Liver (tissue), 3 donors: ENCODE data around the gene PAPOLA.

Experiments used
- ATF3 ChIP-seq: IDR thresholded peaks from 2 replicates; pipeline ENCODE4 v1.6.1; 2016; ENCODE audit warnings: antibody characterized with exemption
- CTCF ChIP-seq: fragments of 150-350 bp; IDR thresholded peaks from 2 replicates; pipeline ENCODE4 v1.5.1; 2017; ENCODE audit warnings: improper control_type of control experiment, low read depth, low read length; ENCODE audit not compliant: missing input control
- EGR1 ChIP-seq, 2 donors: IDR thresholded peaks; 2 replicates each; pipeline ENCODE4 v1.6.1; 2016 to 2018; ENCODE audit warnings: antibody characterized with exemption in 2 of 2, low read depth in 2 of 2
- TAF1 ChIP-seq: conservative IDR thresholded peaks from 2 replicates; pipeline ENCODE4 v1.6.1; 2016; ENCODE audit warnings: antibody characterized with exemption, mild to moderate bottlenecking
- YY1 ChIP-seq: IDR thresholded peaks from 2 replicates; pipeline ENCODE4 v1.6.1; 2016; ENCODE audit warnings: antibody characterized with exemption, mild to moderate bottlenecking
- TF ChIP-seq, protein P1 (sequence below): IDR thresholded peaks from 2 replicates; pipeline ENCODE4 v1.6.1; 2016; ENCODE audit warnings: antibody characterized with exemption
- donor health status: healthy.
- donor health status: healthy.

- TF ChIP-seq YY1 = no peak
- TF ChIP-seq ATF3 = no peak
- TF ChIP-seq CTCF = no peak
- TF ChIP-seq, protein P1, sequence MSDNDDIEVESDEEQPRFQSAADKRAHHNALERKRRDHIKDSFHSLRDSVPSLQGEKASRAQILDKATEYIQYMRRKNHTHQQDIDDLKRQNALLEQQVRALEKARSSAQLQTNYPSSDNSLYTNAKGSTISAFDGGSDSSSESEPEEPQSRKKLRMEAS = no peak
- TF ChIP-seq TAF1 = no peak
- no peak for TF ChIP-seq EGR1 (IDR thresholded peaks at IDR 0.05; ENCODE audit: low read depth in 2 of 2)
Measured at GRCh38 chr14:96579358-96579757, 77.2 kb downstream of the PAPOLA start.
